ENCODE data around the gene ATXN10. TPM values are rescaled to one million over a fixed set of nuclear protein-coding genes. Genes with fewer than 3 reads are reported as not detected.

ATXN10 gene
- total RNA-seq, 1 donor from 2014 or later = 99.7 TPM

DNA sequence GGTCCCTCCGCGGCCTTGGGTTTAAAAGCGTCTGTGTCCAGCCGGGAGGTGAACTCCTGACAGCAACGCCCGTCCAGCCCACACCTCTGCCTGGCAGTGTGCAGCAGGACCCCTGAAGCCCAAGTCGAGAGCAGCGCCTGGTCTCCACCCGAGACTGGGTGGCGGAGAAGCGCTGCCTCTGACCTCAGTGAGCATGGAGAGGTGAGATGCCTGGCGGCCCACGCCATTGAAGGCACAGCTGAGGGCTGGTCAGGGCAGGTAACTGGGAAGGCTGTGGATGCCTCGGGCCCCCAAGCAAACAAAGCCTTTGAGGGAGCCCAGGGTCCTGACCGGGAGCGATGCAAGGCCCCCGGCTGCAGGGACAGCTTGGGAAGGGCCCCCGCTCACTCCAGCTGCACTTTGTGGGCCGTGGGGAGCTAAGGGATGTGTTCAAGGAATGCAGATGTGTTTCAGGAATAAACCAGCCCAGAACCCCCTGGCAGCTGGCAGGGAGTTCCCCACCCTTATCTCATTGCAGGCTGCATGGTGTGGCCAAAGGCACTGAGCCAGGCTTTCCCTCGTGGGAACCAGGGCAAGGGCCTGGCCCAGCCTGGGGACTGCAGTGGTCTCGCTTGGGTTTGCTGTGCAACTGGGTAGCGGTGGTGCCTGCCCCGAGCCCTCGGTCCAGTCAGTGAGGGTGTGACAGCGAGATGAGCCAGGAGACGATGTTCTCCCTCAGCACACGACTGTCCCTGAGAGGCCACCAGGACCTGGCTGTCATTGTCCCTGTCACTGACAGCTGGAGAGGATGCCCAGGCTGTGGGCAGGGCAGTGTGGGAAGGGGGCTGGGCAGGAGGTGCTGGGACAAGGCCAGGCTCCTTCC is 212.8 kb downstream of the ATXN10 start:
- Mint-ChIP-seq H3K4me3 (no peak overlapping the region), H3K36me3 (ENCODE audit: low read depth) (no peaks in the 10 kb centered on the region), H3K27me3 (peaks cover 29% of the 10 kb centered on the region), H3K9me3 (no peaks in the 10 kb centered on the region), H3K27ac (no peak overlapping the region), H3K4me1 (no peaks in the 10 kb centered on the region)
- DNase-seq (no peak), ATAC-seq (ENCODE audit: low read depth) (no peak)
- CTCF ChIA-PET = no interaction called here
- TF ChIP-seq, protein P1, sequence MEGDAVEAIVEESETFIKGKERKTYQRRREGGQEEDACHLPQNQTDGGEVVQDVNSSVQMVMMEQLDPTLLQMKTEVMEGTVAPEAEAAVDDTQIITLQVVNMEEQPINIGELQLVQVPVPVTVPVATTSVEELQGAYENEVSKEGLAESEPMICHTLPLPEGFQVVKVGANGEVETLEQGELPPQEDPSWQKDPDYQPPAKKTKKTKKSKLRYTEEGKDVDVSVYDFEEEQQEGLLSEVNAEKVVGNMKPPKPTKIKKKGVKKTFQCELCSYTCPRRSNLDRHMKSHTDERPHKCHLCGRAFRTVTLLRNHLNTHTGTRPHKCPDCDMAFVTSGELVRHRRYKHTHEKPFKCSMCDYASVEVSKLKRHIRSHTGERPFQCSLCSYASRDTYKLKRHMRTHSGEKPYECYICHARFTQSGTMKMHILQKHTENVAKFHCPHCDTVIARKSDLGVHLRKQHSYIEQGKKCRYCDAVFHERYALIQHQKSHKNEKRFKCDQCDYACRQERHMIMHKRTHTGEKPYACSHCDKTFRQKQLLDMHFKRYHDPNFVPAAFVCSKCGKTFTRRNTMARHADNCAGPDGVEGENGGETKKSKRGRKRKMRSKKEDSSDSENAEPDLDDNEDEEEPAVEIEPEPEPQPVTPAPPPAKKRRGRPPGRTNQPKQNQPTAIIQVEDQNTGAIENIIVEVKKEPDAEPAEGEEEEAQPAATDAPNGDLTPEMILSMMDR (IDR thresholded peaks at IDR 0.05) = no peak
- intact Hi-C loops (cut with micrococcal nuclease) = no loop called here
- POLR2A ChIA-PET = no interaction called here

DNA sequence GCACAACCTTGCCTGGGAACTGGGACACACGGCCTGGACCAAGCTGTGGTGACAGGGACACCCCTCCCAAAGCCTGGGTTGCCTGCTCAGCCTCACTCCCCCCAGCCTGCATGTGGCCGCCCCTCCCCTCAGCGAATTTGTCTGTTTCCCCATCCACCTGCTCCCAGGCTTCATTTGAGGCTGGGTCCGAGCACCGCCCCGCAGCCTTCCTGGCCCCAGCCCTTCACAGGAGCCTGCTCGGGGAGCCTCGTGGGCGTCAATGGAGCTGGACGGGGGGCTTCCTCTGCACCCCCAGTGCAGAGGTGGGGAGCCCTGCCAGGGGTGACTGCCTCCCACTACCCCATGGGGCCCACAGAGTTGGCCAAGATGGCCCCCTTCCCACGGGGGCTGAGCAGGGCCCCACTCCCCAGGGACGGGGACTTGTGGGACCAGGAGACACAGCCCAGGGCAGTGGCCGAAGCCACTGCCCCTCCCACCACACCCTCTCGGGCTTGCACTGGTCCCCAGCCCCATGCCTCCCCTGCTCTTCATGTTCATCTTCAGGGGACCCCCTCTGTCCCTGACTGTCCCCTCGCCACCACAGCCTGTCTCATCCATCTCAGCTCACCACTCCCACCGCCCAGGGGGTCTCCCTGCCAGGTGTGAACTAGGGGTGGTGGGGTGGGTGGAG is 213.7 kb downstream of the ATXN10 start:
- CTCF ChIA-PET = no interaction called here
- H3K4me1 Mint-ChIP-seq = no peaks in the 10 kb centered on the region

DNA sequence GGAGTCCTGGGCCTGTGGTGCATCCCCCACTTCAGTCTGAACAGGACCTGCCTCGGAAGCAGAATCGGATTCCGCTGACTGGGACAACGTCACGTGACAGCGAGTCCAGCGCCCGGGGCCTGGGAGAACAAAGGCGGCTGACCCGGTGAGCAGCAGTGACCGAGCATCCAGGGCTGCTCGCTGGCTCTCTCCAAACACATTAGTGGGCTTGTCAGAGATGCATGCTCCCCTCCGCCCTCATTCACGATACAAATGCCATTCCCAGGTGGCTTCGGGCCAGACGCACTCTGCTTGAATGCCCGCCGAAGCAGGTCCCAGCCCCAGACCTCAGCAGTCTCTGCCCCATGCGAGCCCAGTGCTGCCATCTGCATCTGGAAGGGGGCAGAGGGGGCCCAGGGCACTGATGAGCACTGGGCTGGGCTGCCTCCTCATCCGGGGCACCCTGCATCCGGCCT is 214.3 kb downstream of the ATXN10 start:
- TF ChIP-seq, protein P1 (IDR thresholded peaks at IDR 0.05) = no peak
- ChIA-PET CTCF (no interaction called here), POLR2A (no interaction called here)
- no peak for ATAC-seq (ENCODE audit: low read depth)
- DNase-seq = no peak
- Mint-ChIP-seq H3K36me3 (ENCODE audit: low read depth) (no peaks in the 10 kb centered on the region), H3K4me3 (no peak overlapping the region), H3K27me3 (peaks cover 20% of the 10 kb centered on the region), H3K27ac (no peak overlapping the region), H3K4me1 (no peaks in the 10 kb centered on the region), H3K9me3 (no peaks in the 10 kb centered on the region)
- intact Hi-C loops (cut with micrococcal nuclease) = no loop called here

More for the DNA sequence above, 213.7 kb downstream of the ATXN10 start:
- Mint-ChIP-seq H3K27me3 (peaks cover 22% of the 10 kb centered on the region), H3K9me3 (no peaks in the 10 kb centered on the region), H3K36me3 (ENCODE audit: low read depth) (no peaks in the 10 kb centered on the region), H3K4me3 (no peak overlapping the region), H3K27ac (no peak overlapping the region)
- intact Hi-C loops (cut with micrococcal nuclease) = no loop called here
- TF ChIP-seq, protein P1 (IDR thresholded peaks at IDR 0.05) = no peak
- ATAC-seq (ENCODE audit: low read depth) (no peak), DNase-seq (no peak)
- POLR2A ChIA-PET = no interaction called here

DNA sequence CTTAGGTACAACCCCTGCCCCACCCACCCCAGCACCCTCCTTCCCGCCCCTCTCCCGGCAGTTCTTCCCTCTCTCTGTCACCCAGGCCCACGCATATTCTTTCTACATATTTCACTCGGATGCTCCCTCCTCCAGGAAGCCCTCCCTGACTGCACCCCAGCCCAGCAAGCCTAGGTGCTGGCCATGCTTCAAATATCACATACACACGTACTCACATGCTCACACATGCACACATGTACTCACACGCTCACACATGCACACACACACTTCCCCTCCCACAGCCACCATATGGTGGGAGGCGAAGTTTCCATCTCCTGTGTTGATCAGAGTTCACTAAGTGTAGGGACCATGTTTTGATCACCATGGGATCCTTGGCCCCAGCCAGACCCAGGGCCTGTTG is 214.9 kb downstream of the ATXN10 start:
- no peak for ATAC-seq (ENCODE audit: low read depth)
- CTCF ChIA-PET = no interaction called here

More for the DNA sequence above, 214.9 kb downstream of the ATXN10 start:
- intact Hi-C loops (cut with micrococcal nuclease) = no loop called here
- no peak overlapping the region for H3K4me3 Mint-ChIP-seq
- no peak overlapping the region for H3K27ac Mint-ChIP-seq
- DNase-seq = no peak
- POLR2A ChIA-PET = no interaction called here
- TF ChIP-seq, protein P1 (IDR thresholded peaks at IDR 0.05) = no peak
- H3K9me3 Mint-ChIP-seq = no peaks in the 10 kb centered on the region
- peaks cover 21% of the 10 kb centered on the region for H3K27me3 Mint-ChIP-seq
- H3K4me1 Mint-ChIP-seq = no peaks in the 10 kb centered on the region
- H3K36me3 Mint-ChIP-seq (ENCODE audit: low read depth) = no peaks in the 10 kb centered on the region

Data from activated B cell treated with CpG ODN at 0.5 μM for 24 hours (primary cell).